GM18505 (cell line): ENCODE measurements around the gene KRTAP12-1.

ENCODE experiments used
- ATAC-seq: cut with Tn5 transposase; IDR thresholded peaks from one replicate; pipeline ENCODE4 v1.9.1; 2021; ENCODE audit not compliant: unreplicated experiment
- POLR2A ChIP-seq: IDR thresholded peaks from 4 replicates; pipeline ENCODE4 v1.6.1; 2011; ENCODE audit warnings: borderline replicate concordance; ENCODE audit not compliant: insufficient read depth, insufficient read length; ENCODE audit errors: extremely low read depth

KRTAP12-1 gene

DNA sequence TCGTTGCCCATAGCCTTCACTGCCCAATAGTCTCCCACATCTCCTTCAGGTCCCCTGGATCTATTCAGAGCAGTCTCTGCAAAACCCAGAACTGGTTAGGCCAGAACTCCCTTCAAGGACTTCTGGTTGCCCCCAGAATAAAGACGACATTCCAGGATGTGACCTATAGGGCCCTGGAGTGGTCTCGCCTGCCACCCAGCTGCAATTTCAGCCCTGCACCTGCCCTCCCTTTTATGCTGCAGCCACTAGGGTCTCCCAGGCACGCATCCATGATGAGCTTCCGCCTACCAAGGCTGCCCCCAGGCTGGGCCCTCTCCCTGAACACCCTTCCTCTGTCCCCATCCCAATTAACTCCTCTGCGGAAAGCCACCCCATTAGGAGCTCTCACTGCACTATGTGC lies 36.6 kb upstream of the KRTAP12-1 start:
- no peak for TF ChIP-seq POLR2A
- no peak for ATAC-seq

DNA sequence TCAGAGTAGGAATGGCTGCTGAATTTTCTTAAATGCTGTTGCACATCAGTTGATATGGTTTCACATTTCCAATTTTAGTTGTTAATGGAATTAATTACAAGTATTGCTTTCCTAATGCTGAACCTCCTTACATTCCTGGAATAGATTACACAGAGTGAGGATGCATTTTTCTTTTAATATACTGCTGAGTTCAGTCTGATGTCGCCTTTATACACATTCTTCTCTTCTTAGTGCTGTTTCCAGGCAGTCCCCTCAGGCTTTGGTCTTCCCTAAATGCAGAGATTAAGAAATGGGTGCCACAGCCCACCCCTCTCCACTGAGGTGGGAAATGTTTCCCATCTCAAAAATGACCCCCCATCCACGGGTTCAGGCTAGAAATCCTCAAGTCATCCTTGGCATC lies 36.1 kb upstream of the KRTAP12-1 start:
- no peak for ATAC-seq
- TF ChIP-seq POLR2A = no peak

- TF ChIP-seq POLR2A = no peak
- no peak for ATAC-seq
These were observed 35.0 kb upstream of the KRTAP12-1 start for GRCh38 chr21:44716984-44717383.

GRCh38 chr21:44714905-44715304 lies 32.9 kb upstream of the KRTAP12-1 start:
- ATAC-seq = no peak
- no peak for TF ChIP-seq POLR2A

- ATAC-seq = no peak
These were observed 31.9 kb upstream of the KRTAP12-1 start for GRCh38 chr21:44713846-44714245.

DNA sequence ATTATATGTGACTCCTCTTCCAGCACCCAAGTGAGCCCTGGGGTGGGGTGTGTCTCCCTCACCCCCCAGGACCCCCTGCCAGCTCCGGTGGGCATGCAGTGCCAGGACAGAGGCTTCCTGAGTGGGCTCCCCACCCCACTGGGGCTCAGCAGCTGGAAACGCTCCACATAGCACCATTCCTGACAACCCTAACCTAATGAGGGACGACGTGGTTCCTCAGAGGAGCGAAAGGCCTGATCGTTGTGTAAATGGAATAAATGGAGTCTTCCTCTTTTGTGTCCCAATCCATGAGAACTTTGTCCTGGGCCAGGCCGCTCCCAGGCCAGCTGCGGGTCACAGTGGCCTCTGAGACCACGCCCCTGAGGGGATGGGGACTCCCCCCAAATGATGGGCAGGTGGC lies 31.2 kb upstream of the KRTAP12-1 start:
- ATAC-seq = no peak
- no peak for TF ChIP-seq POLR2A

More at GRCh38 chr21:44713846-44714245, 31.9 kb upstream of the KRTAP12-1 start:
- no peak for TF ChIP-seq POLR2A

DNA sequence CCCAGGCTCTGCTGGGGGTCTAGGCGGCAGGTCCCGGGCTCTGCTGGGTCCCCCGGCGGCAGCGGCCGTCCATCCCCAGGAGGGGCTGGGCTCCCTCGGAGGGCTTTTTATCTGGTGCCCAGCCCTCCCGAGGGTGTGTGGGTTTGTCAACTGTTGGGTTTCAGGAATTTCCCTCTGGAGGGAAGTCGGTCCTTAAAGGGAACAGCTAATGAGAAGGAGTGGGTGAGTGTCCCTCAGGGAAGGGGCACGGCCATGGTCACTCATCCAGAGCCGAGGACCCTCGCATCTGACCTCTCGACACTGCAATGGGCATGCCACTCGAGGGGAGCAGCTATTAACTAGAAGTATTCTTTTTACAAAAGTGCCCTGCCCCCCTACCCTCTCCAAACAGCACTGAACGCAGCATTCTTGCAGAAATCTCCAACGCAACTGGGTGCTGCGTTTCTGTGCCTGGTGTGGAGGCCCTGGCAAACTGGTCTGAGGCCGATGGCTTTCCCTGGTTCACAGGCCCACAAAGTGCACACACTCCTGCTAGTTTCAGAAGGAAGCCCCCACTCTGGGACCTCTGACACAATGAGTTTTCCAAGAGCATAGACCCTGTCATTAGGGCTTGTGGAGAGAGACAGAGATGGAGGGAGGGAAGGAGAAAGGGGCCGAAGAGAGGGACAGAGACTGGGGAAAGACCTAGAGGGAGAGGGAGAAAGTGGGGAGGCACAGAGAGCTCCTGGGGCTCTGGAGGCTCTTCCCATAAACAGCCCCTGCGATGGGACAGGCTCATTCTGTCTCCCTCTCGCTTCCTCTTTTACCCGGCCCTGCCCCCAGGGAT lies 30.5 kb upstream of the KRTAP12-1 start:
- TF ChIP-seq POLR2A = no peak
- no peak for ATAC-seq

- ATAC-seq = no peak
- TF ChIP-seq POLR2A = no peak
These were observed 29.6 kb upstream of the KRTAP12-1 start, which contains the start of gene TSPEAR for GRCh38 chr21:44711327-44712202. Gene TSPEAR (minus strand): TSS chr21:44711572. CDS start chr21:44711514, 58 bp downstream.

- no peak for TF ChIP-seq POLR2A
- no peak for ATAC-seq
These were observed 28.9 kb upstream of the KRTAP12-1 start for GRCh38 chr21:44710756-44711326.

GRCh38 chr21:44710294-44710665 lies 28.3 kb upstream of the KRTAP12-1 start:
- TF ChIP-seq POLR2A = no peak
- no peak for ATAC-seq

GRCh38 chr21:44709426-44710293 lies 27.7 kb upstream of the KRTAP12-1 start:
- ATAC-seq = no peak

GRCh38 chr21:44708866-44709425 lies 27.0 kb upstream of the KRTAP12-1 start:
- ATAC-seq = no peak
- TF ChIP-seq POLR2A = no peak

More at GRCh38 chr21:44709426-44710293, 27.7 kb upstream of the KRTAP12-1 start:
- TF ChIP-seq POLR2A = no peak

DNA sequence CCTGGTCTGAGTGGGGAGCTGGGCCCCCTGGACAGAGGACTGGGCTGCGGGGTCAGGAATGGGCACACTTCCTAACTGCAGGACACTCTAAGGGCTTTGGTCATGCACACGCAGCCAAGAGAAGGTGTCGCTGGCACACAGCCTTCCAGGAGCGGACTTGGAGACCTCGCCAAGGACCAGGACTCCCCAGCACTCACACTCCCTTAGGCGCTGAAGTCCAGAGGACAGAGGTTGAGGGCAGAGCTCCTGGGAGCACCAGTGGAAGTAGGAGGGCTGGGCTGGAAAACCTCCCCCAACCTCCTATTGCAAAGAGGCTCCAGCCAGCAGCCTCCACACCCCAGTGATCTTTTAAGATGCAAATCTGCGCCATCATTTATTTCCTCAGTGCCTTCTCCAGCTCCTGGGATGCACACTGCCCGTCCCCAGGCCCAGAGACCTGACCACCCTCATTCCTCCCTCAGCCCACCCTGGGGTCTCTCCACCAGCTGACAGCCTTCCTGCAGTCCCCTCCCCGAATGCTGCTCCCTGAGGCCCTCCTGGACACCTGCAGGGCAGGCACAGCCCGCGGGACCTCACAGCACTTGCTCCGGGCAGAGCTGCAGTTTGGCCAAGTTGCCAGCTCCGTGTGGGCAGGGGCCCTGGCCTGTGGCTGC lies 26.4 kb upstream of the KRTAP12-1 start:
- TF ChIP-seq POLR2A = no peak
- no peak for ATAC-seq
